ENCODE data around the gene SAT2.
A peak's percentile ranks its signal among the peaks of the same experiment; 100 is the strongest.
"Not testable (repeated sequence)": the region's sequence is repeated elsewhere in the genome, so short reads cannot be mapped to it uniquely, and the experiment has no call there.

The SAT2 gene

DNA sequence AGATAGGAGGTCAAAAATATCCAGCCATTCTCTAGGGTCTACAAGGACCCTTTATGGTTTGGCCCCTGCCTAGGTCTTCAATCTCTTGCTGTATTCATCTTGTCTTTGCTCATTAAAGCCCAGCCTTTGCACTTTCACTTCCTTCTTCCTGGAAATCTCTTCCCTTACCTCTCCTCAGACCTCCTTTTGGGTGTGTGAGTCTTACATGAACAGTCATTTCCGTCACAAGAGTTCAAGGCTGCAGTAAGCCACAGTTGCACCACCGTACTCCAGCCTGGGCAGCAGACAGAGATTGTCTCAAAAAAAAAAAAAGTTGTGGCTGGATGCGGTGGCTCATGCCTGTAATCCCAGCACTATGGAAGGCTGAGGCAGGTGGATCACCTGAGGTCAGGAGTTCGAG is 17.2 kb upstream of the SAT2 start:
- no peaks in the 10 kb centered on the region for H3K36me3 ChIP-seq (replicated peaks)
- H3K27me3 ChIP-seq (replicated peaks): no peaks in the 10 kb centered on the region
- TF ChIP-seq CTCF (IDR thresholded peaks at IDR 0.05; ENCODE audit: low read depth, low read length, missing control alignments): no peak
- H3K27ac ChIP-seq: no peak overlapping the region
- in situ Hi-C loops (cut with HindIII; ENCODE audit: low pct_ligation_motif_present, low sequenced_read_pairs): no loop called here
- no peak overlapping the region for H3K4me3 ChIP-seq (ENCODE audit: low read depth, low read length)
- no peak for DNase-seq

DNA sequence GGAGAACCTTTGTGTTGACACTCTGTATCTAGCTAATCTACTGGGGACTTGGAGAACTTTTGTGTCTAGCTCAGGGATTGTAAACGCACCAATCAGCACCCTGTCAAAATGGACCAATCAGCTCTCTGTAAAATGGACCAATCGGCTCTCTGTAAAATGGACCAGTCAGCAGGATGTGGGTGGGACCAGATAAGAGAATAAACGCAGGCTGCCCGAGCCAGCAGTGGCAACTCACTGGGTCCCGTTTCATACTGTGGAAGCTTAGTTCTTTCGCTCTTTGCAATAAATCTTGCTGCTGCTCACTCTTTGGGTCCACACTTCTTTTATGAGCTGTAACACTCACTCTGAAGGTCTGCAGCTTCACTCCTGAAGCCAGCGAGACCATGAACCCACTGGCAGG is 14.0 kb upstream of the SAT2 start:
- H3K4me3 ChIP-seq (ENCODE audit: low read depth, low read length); in situ Hi-C loops (cut with HindIII; ENCODE audit: low pct_ligation_motif_present, low sequenced_read_pairs); H3K27me3 ChIP-seq (replicated peaks); DNase-seq; H3K36me3 ChIP-seq (replicated peaks); H3K27ac ChIP-seq: not testable (repeated sequence)

DNA sequence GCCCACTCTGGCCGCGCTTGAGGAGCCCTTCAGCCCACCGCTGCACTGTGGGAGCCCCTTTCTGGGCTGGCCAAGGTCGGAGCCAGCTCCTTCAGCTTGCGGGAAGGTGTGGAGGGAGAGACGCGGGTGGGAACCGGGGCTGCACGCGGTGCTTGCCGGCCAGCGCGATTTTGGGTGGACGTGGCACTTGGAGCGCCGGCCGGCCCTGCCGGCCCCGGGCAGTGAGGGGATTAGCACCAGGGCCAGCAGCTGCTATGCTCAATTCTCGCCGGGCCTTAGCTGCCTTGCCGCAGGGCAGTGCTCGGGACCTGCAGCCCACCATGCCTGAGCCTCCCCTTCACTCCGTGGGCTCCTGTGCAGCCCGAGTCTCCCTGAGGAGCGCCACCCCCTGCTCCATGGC is 13.2 kb upstream of the SAT2 start:
- in situ Hi-C loops (cut with HindIII; ENCODE audit: low pct_ligation_motif_present, low sequenced_read_pairs): no loop called here
- H3K27me3 ChIP-seq (replicated peaks): no peaks in the 10 kb centered on the region
- no peak overlapping the region for H3K4me3 ChIP-seq (ENCODE audit: low read depth, low read length)
- no peak for TF ChIP-seq CTCF (IDR thresholded peaks at IDR 0.05; ENCODE audit: low read depth, low read length, missing control alignments)
- DNase-seq: no peak
- no peaks in the 10 kb centered on the region for H3K36me3 ChIP-seq (replicated peaks)
- no peak overlapping the region for H3K27ac ChIP-seq

DNA sequence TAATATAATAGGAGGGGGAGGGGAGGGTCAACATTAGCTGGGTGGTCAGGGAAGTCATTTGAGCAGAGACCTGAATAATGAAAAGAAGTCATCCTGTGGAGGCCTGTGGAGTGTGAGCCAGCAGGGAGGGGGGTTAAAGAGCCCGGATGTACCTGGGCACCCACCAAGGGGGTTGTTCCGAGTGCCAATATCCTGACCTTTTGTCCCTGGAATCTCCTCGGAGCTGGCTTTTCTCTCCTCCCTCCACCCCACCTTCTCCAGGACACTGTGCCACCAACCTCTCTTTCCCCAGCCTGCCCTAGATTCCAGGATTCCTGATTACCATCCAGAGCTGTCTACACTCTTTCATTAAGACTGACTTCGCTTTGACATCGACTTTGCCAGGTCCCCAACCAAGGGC is 8.5 kb upstream of the SAT2 start:
- no peak for DNase-seq
- TF ChIP-seq CTCF (IDR thresholded peaks at IDR 0.05; ENCODE audit: low read depth, low read length, missing control alignments): no peak
- in situ Hi-C loops (cut with HindIII; ENCODE audit: low pct_ligation_motif_present, low sequenced_read_pairs): no loop called here
- no peak overlapping the region for H3K27ac ChIP-seq
- no peaks in the 10 kb centered on the region for H3K36me3 ChIP-seq (replicated peaks)
- no peaks in the 10 kb centered on the region for H3K27me3 ChIP-seq (replicated peaks)
- no peak overlapping the region for H3K4me3 ChIP-seq (ENCODE audit: low read depth, low read length)

DNA sequence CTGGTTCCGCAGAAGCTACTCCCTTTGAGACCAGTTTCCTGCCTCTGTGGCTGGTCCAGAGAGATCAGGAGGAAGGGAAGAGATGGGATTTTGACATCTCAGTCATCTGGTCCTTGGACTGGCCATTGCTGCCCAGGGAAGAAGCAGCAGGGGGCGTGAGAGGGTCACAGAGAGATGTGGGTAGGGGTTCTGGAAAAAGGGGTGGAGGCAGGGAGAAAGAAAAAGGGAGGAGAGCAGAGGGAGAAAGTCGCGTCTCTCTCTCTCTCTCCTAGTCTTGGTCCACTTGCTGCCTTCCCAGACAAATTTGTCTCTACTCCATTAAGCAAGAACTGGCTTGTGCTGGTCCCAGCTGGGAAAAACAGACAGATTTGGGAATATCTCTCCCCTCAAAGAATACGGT is 6.8 kb upstream of the SAT2 start:
- DNase-seq: peak; percentile 25
- H3K4me3 ChIP-seq (ENCODE audit: low read depth, low read length): no peak overlapping the region
- no peaks in the 10 kb centered on the region for H3K27me3 ChIP-seq (replicated peaks)
- H3K27ac ChIP-seq: no peak overlapping the region
- TF ChIP-seq CTCF (IDR thresholded peaks at IDR 0.05; ENCODE audit: low read depth, low read length, missing control alignments): peak; percentile 84
- in situ Hi-C loops (cut with HindIII; ENCODE audit: low pct_ligation_motif_present, low sequenced_read_pairs): no loop called here
- no peaks in the 10 kb centered on the region for H3K36me3 ChIP-seq (replicated peaks)

DNA sequence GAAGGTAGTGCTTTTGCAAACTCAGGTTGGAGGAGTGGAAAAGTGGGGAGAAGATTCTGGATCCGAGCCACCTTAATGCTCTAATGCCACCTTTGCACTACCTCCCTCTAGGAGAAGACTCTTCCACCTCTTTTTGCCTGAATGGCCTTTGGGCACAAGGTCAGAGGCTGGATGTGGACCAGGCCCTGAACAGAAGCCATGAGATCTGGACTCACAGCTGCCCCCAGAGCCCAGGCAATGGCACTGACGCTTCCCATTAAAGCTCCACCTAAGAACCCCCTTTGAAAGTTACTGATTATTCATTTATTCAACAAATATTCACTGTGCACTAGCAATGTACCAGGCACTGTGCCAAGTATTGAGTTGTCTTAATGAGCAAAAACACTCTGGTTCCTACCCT is 5.5 kb upstream of the SAT2 start:
- in situ Hi-C loops (cut with HindIII; ENCODE audit: low pct_ligation_motif_present, low sequenced_read_pairs): no loop called here
- Histone ChIP-seq H3K27me3 (replicated peaks) (no peaks in the 10 kb centered on the region), H3K27ac (no peak overlapping the region), H3K36me3 (replicated peaks) (no peaks in the 10 kb centered on the region), H3K4me3 (ENCODE audit: low read depth, low read length) (no peak overlapping the region)
- no peak for DNase-seq
- peak; percentile 17 for TF ChIP-seq CTCF (IDR thresholded peaks at IDR 0.05; ENCODE audit: low read depth, low read length, missing control alignments)
